OCI-LY7 (cell line): ENCODE results near the gene TMEM87A. TPM values are rescaled to one million over a fixed set of nuclear protein-coding genes. Genes with fewer than 3 reads are reported as not detected.

Experiments
- BruUV-seq: library from RNA; stranded (reverse); fragments of 400-500 nt; replicated peaks from 2 replicates; lab custom pipeline; 2021; lab: Mats Ljungman, UMichigan
- CTCF ChIA-PET: fragments of 300-600 bp; sonication (Branson Sonifier 250); formaldehyde crosslinking; loops from one replicate; lab custom pipeline; 2022; ENCODE audit warnings: antibody characterized with exemption; ENCODE audit not compliant: unreplicated experiment; lab: Charles Lee
- POLR2A ChIA-PET: fragments of 300-600 bp; sonication (Branson Sonifier 250); formaldehyde crosslinking; loops from one replicate; lab custom pipeline; 2022; ENCODE audit warnings: antibody characterized with exemption; lab: Charles Lee
- DNase-seq: peaks from one replicate; pipeline ENCODE4 v3.0.0-alpha.2; 2015; ENCODE audit warnings: low spot score
- H2AFZ ChIP-seq: fragments of 200-600 bp; sonication (generic), shearing (Covaris generic); 2 replicates; pipeline ENCODE4 v1.6.1; 2014; ENCODE audit warnings: mild to moderate bottlenecking, antibody characterized with exemption, low read length, moderate library complexity
- H3K27ac ChIP-seq: fragments of 200-600 bp; sonication (generic); 2 replicates; pipeline ENCODE4 v1.5.1; 2014; ENCODE audit warnings: mixed run types, low read depth, mild to moderate bottlenecking, moderate library complexity, low read length, inconsistent platforms; ENCODE audit not compliant: poor library complexity, severe bottlenecking
- H3K36me3 ChIP-seq: fragments of 200-600 bp; sonication (generic); 2 replicates; pipeline ENCODE4 v1.6.1; 2014; ENCODE audit warnings: mild to moderate bottlenecking, antibody characterized with exemption, low read length, moderate library complexity, mixed read lengths; ENCODE audit not compliant: insufficient read depth
- H3K4me1 ChIP-seq: fragments of 200-600 bp; sonication (generic); 2 replicates; pipeline ENCODE4 v1.5.1; 2014; ENCODE audit warnings: mild to moderate bottlenecking, low read length; ENCODE audit not compliant: insufficient read depth, poor library complexity, severe bottlenecking
- H3K4me2 ChIP-seq: fragments of 200-600 bp; sonication (generic); 2 replicates; pipeline ENCODE4 v1.6.1; 2014; ENCODE audit warnings: mild to moderate bottlenecking, low read length
- H3K4me3 ChIP-seq: fragments of 200-600 bp; sonication (generic); 2 replicates; pipeline ENCODE4 v1.5.1; 2014; ENCODE audit warnings: mild to moderate bottlenecking, low read depth, low read length; ENCODE audit not compliant: poor library complexity, severe bottlenecking
- H3K79me2 ChIP-seq: fragments of 200-600 bp; sonication (generic); 2 replicates; pipeline ENCODE4 v1.6.1; 2016; ENCODE audit warnings: low read depth, mild to moderate bottlenecking, low read length, moderate library complexity, mixed read lengths; ENCODE audit not compliant: insufficient read depth
- H3K9me2 ChIP-seq: fragments of 200-600 bp; sonication (generic); 2 replicates; pipeline ENCODE4 v1.6.1; 2016; ENCODE audit warnings: mild to moderate bottlenecking, low read length, mixed read lengths; ENCODE audit not compliant: insufficient read depth
- H3K9me3 ChIP-seq: fragments of 200-600 bp; sonication (generic); 2 replicates; pipeline ENCODE4 v1.6.1; 2014; ENCODE audit warnings: mild to moderate bottlenecking, mixed run types, low read length, mixed read lengths
- H4K20me1 ChIP-seq: fragments of 200-600 bp; sonication (generic); 2 replicates; pipeline ENCODE4 v1.6.1; 2014; ENCODE audit warnings: mild to moderate bottlenecking, antibody characterized with exemption, low read length, moderate library complexity, mixed read lengths; ENCODE audit not compliant: insufficient read depth
- CTCF ChIP-seq: fragments of 200-600 bp; sonication (generic); conservative IDR thresholded peaks from 2 replicates; pipeline ENCODE4 v1.5.1; 2014; ENCODE audit warnings: mild to moderate bottlenecking, antibody characterized with exemption, low read length, moderate library complexity, mixed read lengths
- EZH2phosphoT487 ChIP-seq: fragments of 200-600 bp; sonication (generic); IDR thresholded peaks from 2 replicates; pipeline ENCODE4 v1.6.1; 2018; ENCODE audit warnings: low read depth, borderline replicate concordance, mild to moderate bottlenecking, mixed run types, antibody characterized with exemption, low read length, moderate library complexity, mixed read lengths
- intact Hi-C: fragments of 100-400 bp; cut with micrococcal nuclease; formaldehyde crosslinking; loops from one replicate; pipeline ENCODE4 v1.10.0; 2022; ENCODE audit not compliant: unreplicated experiment
- total RNA-seq, 2 experiments: library from RNA; depleted of rRNA in 1 of 2; stranded (reverse); fragments of >200 nt in 1 of 2; shearing (Covaris generic) in 1 of 2; gene quantifications; 2 replicates each; pipeline ENCODE4 v1.2.3, GENCODE V29; 2014 to 2022

The TMEM87A gene
- total RNA-seq, 2 experiments from 2014 or later: 23.2 to 24.5 TPM

- Histone ChIP-seq H3K27ac (no peak overlapping the region), H3K9me2 (no peaks in the 10 kb centered on the region), H4K20me1 (no peaks in the 10 kb centered on the region), H3K4me2 (no peak overlapping the region), H3K4me3 (no peak overlapping the region), H3K79me2 (no peaks in the 10 kb centered on the region), H2AFZ (no peak overlapping the region), H3K9me3 (no peaks in the 10 kb centered on the region), H3K4me1 (no peaks in the 10 kb centered on the region), H3K36me3 (peaks cover 27% of the 10 kb centered on the region)
- no peak for TF ChIP-seq EZH2phosphoT487
- TF ChIP-seq CTCF: no peak
- POLR2A ChIA-PET: no interaction called here
- CTCF ChIA-PET: no interaction called here
- BruUV-seq: no TSS peak
- DNase-seq: no peak
- intact Hi-C loops: no loop called here
These were observed 14.7 kb upstream of the TMEM87A start for GRCh38 chr15:42287931-42288330.

- no peak overlapping the region for H3K4me3 ChIP-seq
- CTCF ChIA-PET: no interaction called here
- H4K20me1 ChIP-seq: no peaks in the 10 kb centered on the region
- H3K9me2 ChIP-seq: no peaks in the 10 kb centered on the region
- H3K9me3 ChIP-seq: no peaks in the 10 kb centered on the region
- POLR2A ChIA-PET: interaction anchor here (0.5 to 0.8 kb wide), 3 partner anchors 13 to 49 kb away, joined by 3 to 4 read pairs (median 4); partner anchors contain the start of genes GANC and TMEM87A
- no peak for DNase-seq
- no peak overlapping the region for H2AFZ ChIP-seq
- H3K27ac ChIP-seq: no peak overlapping the region
- H3K36me3 ChIP-seq: peaks cover 23% of the 10 kb centered on the region
- no peaks in the 10 kb centered on the region for H3K4me1 ChIP-seq
- no peaks in the 10 kb centered on the region for H3K79me2 ChIP-seq
- TF ChIP-seq EZH2phosphoT487: no peak
- H3K4me2 ChIP-seq: no peak overlapping the region
- BruUV-seq: no TSS peak
- intact Hi-C loops: no loop called here
These were observed 13.3 kb upstream of the TMEM87A start for GRCh38 chr15:42286445-42287029.

GRCh38 chr15:42285034-42285433 lies 11.8 kb upstream of the TMEM87A start:
- H3K36me3 ChIP-seq: peaks cover 33% of the 10 kb centered on the region

More at GRCh38 chr15:42285034-42285433, 11.8 kb upstream of the TMEM87A start:
- H4K20me1 ChIP-seq: no peaks in the 10 kb centered on the region
- H3K4me3 ChIP-seq: no peak overlapping the region
- no peaks in the 10 kb centered on the region for H3K9me3 ChIP-seq
- intact Hi-C loops: no loop called here
- POLR2A ChIA-PET: no interaction called here
- TF ChIP-seq EZH2phosphoT487 (no peak), CTCF (no peak)
- no peak overlapping the region for H3K4me2 ChIP-seq
- BruUV-seq: no TSS peak
- no peak overlapping the region for H3K27ac ChIP-seq
- no peaks in the 10 kb centered on the region for H3K4me1 ChIP-seq
- CTCF ChIA-PET: no interaction called here
- no peaks in the 10 kb centered on the region for H3K79me2 ChIP-seq
- no peaks in the 10 kb centered on the region for H3K9me2 ChIP-seq
- no peak for DNase-seq
- no peak overlapping the region for H2AFZ ChIP-seq
